NK-92 (cell line): ENCODE results near the gene SNX10.

Source experiments
- DNase-seq: peaks from one replicate; lab custom pipeline; 2025; ENCODE audit not compliant: unreplicated experiment; lab: John Stamatoyannopoulos, UW

Gene SNX10

GRCh38 chr7:26332698-26333097, 41.0 kb downstream of the SNX10 start:
- no peak for DNase-seq

DNA sequence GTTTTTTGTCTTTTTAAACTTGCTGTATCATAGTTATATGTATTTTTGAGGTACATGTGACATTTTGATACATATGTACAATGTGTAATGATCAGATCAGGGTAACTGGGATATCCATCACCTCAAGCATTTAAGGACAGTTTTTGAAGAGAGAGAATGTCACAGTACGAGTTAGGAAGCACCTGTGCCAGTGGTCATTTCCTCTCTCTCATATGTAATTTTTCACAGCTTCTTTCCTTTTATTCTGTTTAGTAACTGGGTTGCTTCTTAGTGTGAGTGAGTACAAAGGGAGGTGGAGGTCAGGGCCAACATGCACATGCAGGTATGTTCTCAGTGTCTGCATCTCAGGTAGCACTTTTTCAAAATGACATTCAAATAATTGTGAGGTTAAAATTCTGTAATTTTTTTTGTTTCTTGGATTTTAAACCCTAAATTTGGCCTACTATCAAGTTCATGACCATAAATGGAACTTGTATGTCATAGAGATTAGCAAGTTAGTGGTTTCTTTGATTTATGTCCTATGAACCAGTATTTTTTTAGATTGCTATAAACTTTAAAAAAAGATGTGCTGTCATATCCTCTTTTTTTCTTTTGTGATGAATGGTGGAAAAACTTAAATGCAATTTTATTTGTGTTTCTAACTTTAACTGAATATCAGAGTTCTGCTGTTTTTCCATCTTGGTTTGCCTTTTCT, 42.7 kb downstream of the SNX10 start:
- DNase-seq, result no peak

DNA sequence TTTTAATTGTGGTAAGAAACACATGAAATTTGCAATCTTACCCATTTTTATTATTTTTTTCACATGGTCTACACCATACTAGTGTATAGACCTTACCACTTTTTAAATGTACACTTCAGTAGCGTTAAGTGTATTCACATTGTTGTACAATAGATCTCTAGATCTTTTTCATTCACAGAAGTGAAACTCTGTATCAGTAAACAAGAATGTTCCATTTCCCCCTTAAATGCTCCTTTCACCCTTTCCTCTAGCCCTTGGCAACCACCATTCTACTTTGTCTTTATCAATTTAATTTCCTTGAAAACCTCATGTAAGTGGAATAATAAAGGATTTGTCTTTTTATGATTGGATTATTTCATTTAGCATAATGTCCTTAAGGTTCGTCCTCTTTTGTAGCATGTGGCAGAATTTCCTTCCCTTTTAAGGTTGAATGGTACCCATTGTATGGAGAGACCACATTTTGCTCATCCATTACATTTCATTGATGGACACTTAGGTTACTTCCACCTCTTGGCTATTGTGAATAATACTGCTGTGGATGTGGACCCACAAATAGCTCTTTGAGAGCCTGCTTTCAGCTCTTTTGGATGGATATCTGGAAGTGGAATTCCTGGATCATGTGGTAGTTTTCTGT, 45.7 kb downstream of the SNX10 start:
- no peak for DNase-seq

DNA sequence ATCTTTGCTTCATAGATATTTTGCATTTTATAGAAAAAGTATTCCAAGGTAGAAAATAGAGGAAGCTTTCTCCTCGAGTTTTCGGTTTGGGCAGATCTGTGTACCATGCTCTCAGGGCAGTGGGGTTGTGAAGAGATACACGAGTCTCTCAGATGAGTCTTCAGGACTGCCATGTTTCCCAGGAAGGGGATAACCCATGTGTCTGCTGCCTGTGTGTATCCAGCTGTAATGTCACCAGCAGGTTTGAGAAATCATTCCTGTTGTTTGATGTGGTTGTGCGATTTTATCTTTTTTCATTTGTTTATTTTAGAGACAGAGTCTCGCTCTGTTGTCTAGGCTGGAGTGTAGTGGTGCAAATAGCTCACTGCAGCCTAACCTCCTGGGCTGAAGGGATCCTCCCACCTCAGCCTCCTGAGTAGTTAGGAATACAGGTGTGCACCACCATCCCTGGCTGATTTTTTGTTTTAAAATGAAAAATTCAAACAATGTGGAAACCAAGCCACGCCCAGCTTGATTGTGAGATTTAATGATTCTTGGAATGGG, 48.9 kb downstream of the SNX10 start:
- DNase-seq, result no peak

GRCh38 chr7:26343320-26343832, 51.7 kb downstream of the SNX10 start:
- DNase-seq, result no peak

DNA sequence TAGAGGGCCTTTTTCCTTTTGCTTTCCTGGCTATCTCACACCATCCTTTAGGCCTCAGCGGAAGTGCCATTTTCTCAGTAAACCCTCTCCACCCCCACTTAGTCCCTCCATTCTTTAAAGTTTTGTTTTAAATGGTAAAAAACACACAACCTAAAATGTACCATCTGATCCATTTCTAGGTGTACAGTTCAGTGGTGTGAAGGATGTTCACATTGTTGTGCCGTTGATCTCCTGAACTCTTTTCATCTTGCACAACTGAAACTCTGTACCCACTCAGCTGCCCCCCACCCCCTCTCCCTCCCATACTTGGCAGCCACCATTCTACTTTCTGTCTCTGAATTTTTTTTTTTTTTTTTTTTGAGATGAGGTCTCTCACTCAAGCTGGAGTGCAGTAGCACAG, 52.2 kb downstream of the SNX10 start:
- no peak for DNase-seq

DNA sequence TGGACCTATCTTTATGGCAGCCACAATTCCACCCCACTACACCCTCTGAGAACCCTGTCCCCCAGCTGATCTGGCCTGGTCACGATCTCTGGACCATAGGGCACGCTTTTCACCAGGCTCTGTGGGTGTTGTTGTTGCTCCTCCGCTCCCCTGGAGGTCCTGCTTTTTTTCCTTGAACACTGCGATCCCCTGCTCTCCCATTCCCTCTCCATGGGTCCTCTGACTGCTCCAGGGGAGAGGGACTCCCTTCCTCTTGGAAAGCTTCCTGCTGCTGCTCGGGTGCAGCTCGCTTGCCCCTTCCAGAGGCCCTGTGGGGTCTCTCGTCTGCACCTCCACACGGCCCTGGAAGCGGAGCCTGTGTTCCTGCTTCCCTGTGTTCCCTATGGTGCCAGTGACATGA, 53.5 kb downstream of the SNX10 start:
- no peak for DNase-seq

GRCh38 chr7:26345837-26346236, 54.2 kb downstream of the SNX10 start:
- DNase-seq, result no peak

DNA sequence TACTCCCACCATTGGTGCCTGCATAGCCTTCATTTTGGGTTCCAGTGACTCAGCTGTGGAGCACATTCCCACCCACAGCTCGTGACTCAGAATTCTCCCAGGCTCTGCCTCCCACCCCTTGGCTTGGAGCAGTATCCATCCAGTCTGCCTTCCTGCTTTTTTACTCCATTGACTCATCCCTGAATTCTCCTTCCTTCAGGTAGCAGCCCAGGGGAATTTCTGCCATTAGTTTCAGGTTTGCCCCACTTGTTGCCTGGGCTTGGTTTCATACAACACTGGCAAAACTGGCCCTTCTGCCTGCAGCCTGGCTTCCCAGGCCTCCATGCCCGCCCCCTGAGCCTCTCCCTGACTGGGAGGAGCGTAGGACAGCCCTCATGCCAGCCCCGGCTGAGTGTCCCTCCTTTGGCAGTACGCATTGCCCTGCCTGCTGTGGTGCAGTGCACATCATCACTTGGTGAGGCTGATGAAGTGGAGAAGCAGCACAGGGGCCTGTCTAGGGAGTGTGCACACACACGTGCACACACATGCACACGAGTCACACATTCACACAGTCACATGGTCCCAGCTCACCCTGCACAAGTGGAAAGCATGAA, 55.0 kb downstream of the SNX10 start:
- no peak for DNase-seq

DNA sequence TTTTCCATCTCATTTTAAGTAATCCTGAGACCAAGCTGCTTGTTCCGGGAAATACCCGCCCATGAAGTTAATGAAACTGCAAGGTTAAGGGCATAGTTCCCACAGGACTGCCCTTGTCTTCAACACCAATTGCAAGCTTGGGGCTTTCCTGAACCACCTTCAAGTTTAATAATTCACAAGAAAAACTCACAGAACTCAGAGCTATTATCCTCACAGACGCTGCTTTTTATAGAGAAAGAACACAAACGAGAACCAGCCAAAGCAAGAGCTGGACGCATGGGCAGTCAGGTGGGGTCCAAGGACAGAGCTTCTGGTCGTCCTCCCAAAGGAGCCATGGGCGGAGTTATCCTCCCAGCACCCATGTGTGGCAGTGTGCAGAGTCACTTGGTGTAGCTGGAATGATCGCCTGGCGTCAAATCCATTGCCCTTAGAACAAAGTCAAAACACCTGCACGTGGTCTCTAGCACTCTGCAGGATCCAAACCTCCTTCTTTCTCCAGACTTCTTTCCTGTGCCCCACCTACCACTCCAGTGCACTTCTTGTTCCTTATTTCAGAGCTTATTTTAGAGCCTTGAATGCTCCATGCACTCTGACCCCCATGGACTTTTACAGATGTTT, 56.7 kb downstream of the SNX10 start:
- no peak for DNase-seq

DNA sequence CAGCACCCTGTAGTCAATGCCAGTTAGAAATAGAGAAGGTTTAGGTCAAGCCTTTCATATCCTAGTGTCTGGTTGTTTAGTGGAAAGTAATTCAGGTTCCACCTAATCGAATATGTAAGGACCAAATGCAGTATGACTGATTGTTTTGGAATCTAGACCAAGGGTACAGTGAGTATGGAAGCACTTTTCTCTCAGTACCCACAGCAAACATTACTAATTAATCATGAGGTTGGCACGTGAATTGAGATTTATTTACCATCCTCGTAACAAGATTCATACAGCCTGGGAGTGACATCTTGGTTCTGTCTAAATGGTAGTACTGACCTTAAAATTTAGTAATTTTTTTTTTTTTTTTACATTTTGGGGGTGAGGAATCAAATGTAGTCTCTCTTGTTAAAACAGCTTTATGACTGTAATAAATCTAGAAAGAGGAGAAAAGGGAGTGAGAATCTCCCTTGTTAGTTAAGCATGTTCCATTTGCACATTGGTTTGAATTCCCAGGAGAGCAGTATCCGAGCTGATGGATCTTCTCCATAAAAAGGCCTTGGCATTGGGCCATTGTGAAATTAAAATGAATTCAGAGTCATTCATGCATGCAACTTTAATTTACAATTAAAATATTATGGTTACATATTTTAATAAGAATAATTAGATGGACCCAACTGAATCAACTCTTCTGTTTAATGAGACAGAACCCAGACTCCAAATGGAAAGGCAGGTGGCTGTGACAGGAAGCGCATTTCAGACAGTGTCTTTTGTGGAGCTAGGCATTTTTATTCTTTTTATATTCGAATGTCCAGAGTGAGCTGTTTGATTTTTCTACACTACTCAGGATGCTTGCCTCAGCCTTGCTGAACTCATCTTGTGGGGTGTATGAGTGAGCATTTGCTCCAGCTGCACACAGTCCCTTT, 57.6 kb downstream of the SNX10 start:
- DNase-seq, result no peak

DNA sequence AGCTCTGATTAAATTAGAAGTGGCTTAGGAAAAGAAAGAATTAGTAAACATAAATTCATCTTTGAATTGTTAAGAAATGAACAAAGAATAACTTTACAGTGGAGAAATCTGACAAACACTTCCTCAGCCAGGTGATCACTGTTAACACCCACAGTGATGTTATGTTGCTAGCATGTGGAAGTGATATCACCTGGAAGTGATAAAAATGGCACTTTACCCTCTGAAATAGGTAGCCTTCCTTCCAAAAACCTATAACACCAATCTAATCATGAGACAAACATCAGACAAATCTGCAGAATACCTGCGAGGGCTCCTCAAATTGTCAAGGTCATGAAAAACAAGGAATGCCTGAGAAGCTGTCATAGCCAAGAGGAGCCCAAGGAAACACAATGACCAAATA, 59.5 kb downstream of the SNX10 start:
- DNase-seq, result no peak

DNA sequence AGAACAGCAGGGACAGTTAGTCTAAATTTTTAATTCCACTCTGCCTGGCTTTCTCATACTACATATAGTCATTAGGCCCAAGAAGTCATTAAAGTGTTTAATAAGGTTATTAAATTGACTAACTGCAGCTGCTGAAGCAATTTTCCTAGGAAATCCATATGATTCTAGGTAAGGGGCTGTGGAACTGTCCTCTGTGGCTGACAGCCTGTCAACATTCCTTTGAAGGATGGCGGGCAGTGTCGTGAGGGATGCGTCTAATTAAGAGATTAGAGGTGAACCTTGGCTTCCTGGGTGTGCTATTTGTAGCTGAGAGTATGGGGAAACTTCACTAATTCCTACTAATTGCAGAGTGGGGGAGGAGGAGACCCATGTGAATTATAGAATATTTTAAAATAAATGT, 64.6 kb downstream of the SNX10 start:
- DNase-seq, result no peak

- no peak for DNase-seq
Observed at GRCh38 chr7:26356929-26357798, 65.5 kb downstream of the SNX10 start.

DNA sequence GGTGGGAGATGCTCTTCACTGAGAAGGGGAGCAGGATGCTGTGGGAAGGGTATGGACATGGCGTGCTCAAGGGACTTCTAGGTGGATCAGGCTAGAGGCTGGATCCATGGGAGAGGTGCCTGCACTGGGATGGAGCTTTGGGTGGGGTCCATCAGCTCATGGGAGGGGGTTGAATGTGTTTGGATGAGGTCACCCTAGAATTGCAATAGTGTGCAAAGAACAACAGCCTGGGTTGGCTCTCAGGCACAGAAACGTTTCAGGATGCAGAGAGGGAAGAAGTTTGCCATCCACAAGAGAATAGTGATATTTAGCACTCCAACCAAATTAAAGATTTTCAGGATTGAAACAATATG, 66.1 kb downstream of the SNX10 start:
- no peak for DNase-seq

DNA sequence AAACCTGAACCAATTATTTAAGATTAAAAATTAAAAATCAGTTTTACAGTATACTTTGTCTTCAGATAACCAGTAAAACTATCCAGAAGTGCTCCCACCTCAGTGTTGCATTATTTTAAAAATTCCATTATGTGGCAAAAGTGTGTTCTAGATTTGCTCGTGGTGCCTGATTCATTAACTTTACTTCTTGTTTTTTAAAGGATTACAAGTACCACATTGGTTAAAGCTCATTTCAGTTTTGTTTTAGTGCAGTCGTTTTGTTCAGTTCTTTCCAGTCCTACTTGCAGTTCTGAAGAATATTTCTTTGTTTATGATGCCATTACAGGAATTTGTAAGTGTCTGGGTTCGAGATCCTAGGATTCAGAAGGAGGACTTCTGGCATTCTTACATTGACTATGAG, 69.0 kb downstream of the SNX10 start:
- DNase-seq, result no peak

DNA sequence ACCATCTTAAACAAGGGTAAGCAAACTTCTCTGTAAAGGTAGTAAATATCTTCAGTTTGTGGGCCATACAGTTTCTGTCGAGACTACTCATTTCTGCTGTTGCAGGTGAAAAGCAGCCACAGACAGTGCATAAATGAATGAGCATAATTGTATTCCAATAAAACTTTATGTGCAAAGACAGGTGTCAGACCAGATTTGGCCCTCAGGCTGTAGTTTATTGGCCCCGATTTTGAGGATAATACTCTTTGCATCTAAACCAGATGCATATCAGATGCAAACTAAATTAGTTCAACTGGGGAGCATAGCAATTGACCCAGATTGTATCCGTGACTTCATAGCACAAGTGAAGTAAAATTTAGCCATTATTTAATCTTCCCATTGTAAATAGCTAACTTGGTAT, 70.0 kb downstream of the SNX10 start:
- no peak for DNase-seq

DNA sequence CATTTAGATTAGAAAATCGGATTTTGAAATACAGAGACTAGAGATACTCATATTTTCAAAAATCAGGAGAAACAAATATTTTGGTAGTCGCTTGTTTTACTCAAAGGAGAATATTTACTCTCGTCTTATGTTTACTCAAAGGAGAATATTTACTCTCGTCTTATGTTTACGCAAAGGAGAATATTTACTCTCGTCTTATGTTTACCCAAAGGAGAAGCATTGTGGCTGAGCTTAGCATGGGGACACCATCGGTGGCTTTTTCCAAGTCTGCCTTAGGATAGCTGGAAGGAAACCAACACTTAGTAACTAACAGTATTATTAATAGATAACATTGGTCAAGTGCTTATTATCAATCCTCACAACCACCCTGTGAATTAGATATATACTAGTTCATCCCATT, 71.8 kb downstream of the SNX10 start:
- no peak for DNase-seq

- no peak for DNase-seq
Observed at GRCh38 chr7:26365077-26365900, 73.6 kb downstream of the SNX10 start.
